ENCODE measurements around the gene CAPN5.

DNA sequence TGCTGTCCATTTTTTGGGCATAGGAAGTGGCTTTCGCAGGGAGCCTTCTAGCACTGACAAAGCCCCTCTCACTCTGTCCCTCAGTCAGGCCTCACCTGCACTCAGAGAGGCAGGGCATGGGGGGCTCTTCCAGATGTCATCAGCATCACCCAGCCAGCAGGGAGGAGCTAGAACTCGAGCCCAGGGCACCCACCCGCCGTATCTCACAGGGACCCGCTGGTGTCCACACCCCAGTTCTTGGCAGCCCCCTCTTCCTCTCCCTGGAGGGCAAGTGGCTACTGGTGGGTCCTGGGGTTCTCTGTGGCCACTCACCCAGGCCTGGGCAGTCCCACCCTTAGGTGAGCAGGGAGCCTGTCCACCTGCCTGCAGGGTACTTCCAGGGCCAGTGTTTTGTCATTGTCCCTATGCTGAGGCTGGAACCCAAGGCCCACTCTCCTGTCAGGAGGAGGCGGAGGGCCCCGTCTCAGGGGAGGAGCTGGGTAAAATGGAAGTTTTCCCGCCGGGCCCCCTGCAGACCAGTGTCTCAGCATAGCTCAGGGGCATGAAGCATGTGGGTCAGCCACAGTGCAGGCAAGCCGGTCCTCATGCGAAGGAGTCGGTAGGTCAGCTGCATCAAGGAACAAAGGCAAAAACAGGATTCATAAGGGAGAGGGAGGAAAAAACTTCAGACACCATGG, 83.1 kb downstream of the CAPN5 start:
- TF ChIP-seq, protein P1, sequence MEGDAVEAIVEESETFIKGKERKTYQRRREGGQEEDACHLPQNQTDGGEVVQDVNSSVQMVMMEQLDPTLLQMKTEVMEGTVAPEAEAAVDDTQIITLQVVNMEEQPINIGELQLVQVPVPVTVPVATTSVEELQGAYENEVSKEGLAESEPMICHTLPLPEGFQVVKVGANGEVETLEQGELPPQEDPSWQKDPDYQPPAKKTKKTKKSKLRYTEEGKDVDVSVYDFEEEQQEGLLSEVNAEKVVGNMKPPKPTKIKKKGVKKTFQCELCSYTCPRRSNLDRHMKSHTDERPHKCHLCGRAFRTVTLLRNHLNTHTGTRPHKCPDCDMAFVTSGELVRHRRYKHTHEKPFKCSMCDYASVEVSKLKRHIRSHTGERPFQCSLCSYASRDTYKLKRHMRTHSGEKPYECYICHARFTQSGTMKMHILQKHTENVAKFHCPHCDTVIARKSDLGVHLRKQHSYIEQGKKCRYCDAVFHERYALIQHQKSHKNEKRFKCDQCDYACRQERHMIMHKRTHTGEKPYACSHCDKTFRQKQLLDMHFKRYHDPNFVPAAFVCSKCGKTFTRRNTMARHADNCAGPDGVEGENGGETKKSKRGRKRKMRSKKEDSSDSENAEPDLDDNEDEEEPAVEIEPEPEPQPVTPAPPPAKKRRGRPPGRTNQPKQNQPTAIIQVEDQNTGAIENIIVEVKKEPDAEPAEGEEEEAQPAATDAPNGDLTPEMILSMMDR (IDR thresholded peaks at IDR 0.05; ENCODE audit: low read depth, low read length): no peak
- no peak for TF ChIP-seq EZH2phosphoT487 (IDR thresholded peaks at IDR 0.05; ENCODE audit: low read depth)

All from OCI-LY3 (cell line).